ENCODE results near the gene URI1.

DNA sequence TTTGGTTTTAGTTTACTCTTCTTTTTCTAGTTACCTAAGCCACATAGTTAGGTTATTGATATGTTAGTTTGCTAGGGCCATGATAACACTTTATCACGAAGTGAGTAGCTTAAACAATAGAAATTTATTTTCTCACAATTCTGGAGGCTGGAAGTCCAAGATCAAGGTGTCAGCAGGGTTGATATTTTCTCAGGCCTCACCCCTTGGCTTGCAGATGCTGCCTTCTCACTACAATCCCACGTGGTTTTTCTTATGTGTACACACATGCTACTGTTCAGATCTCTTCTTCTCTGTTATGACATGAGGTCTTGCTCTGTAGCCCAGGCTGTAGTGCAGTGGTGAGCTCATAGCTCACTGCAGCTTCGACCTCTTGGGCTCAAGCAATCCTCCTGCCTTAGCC lies 7.8 kb upstream of the URI1 start:
- TF ChIP-seq, protein P1, sequence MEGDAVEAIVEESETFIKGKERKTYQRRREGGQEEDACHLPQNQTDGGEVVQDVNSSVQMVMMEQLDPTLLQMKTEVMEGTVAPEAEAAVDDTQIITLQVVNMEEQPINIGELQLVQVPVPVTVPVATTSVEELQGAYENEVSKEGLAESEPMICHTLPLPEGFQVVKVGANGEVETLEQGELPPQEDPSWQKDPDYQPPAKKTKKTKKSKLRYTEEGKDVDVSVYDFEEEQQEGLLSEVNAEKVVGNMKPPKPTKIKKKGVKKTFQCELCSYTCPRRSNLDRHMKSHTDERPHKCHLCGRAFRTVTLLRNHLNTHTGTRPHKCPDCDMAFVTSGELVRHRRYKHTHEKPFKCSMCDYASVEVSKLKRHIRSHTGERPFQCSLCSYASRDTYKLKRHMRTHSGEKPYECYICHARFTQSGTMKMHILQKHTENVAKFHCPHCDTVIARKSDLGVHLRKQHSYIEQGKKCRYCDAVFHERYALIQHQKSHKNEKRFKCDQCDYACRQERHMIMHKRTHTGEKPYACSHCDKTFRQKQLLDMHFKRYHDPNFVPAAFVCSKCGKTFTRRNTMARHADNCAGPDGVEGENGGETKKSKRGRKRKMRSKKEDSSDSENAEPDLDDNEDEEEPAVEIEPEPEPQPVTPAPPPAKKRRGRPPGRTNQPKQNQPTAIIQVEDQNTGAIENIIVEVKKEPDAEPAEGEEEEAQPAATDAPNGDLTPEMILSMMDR (IDR thresholded peaks at IDR 0.05; ENCODE audit: low read depth, low read length), result no peak
- no peak for TF ChIP-seq POLR2A (IDR thresholded peaks at IDR 0.05; ENCODE audit: extremely low read depth, insufficient read length)
- TF ChIP-seq MAX (IDR thresholded peaks at IDR 0.05; ENCODE audit: low read depth, low read length), result no peak
